Right renal pelvis (tissue), 4 donors: Measurements from ENCODE around the gene P3H1. TPM values are rescaled to one million over a fixed set of nuclear protein-coding genes. Genes with fewer than 3 reads are reported as not detected.
"Not testable (repeated sequence)": the region's sequence is repeated elsewhere in the genome, so short reads cannot be mapped to it uniquely, and the experiment has no call there.

ENCODE experiments used
- DNase-seq, 4 donors: peaks; one replicate each; pipeline ENCODE4 v3.0.0-alpha.2; 2013; ENCODE audit warnings: low read depth in 4 of 4, low spot score in 3 of 4, missing footprints in 1 of 4
- polyA plus RNA-seq, 4 donors: library from polyadenylated mRNA; unstranded; fragments of 120-200 nt; gene quantifications; one replicate each; pipeline ENCODE4 v1.2.1, GENCODE V29; 2013; ENCODE audit not compliant: insufficient read length in 4 of 4

The P3H1 gene
- polyA plus RNA-seq, result 10 to 100 TPM; 68.2 to 74.0 (median 71.7) TPM

- peak; percentile 99 for DNase-seq
Measured at GRCh38 chr1:42766741-42767509, at the start of gene P3H1, which contains the start of gene C1orf50. Gene P3H1, minus strand, starts transcription at chr1:42767028. Its CDS starts 57 bp downstream, at chr1:42766971. Gene C1orf50, plus strand, starts transcription at chr1:42767249. Its CDS starts 63 bp downstream, at chr1:42767312.

- DNase-seq, result peak in 1 of 4 donors; percentile 10
Measured at GRCh38 chr1:42815941-42816584, 49.2 kb upstream of the P3H1 start.

DNA sequence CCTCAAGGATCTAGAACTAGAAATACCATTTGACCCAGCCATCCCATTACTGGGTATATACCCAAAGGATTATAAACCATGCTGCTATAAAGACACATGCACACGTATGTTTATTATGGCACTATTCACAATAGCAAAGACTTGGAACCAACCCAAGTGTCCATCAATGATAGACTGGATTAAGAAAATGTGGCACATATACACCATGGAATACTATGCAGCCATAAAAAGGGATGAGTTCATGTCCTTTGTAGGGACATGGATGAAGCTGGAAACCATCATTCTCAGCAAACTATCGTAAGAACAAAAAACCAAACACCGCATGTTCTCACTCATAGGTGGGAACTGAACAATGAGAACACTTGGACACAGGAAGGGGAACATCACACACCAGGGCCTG, 48.0 kb upstream of the P3H1 start:
- not testable (repeated sequence) for DNase-seq

DNA sequence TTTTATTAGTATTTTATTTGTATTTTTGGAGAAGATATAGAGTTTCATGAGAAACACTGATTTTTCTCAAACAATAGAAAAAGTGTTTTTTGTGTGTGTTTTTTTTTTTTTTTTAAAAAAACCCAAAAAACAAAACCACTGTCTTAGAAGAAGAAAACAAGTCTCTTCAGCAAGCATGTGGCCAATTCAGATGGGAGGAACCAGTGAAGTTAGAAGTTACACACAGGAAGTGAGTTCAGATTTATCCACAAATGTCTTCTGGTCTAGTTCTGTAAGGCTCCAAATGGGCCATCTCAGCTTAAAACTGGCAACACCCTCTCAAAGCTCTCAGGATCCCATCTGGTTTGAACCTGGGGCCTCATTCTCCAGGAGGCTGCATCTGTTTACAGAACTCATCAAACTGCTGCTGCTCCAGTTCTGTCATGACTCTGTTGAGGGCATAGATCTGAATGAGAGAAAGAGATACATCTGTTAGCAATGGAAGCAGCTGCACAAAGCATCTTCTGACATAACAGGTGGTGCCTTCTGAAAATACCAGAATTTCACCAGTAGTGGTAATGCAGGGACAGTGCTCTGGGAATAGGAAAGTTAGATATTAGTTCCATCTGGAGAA, 40.3 kb upstream of the P3H1 start:
- no peak for DNase-seq

- DNase-seq, result no peak
Measured at GRCh38 chr1:42806593-42806992, 39.8 kb upstream of the P3H1 start.

DNA sequence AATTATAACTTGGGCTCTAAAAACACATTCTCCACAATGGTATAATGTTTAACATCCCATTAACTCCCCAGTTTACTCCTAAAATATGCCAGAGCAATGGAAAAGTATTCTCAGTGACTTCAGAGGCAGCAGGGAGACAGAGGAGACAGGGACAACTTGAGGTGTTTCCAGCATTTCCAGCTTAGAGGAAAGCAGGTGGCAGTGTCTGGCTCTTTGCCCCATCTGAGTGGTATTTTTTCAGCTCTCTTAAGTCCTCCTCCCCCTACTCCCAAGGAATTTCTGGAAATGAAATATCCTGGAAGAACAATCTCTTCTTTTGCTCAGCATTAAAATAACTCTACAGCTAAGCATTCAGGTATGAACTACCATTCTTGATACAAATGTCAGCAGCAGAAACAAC, 39.3 kb upstream of the P3H1 start:
- DNase-seq, result no peak

GRCh38 chr1:42801832-42802473, 35.1 kb upstream of the P3H1 start:
- no peak for DNase-seq

DNA sequence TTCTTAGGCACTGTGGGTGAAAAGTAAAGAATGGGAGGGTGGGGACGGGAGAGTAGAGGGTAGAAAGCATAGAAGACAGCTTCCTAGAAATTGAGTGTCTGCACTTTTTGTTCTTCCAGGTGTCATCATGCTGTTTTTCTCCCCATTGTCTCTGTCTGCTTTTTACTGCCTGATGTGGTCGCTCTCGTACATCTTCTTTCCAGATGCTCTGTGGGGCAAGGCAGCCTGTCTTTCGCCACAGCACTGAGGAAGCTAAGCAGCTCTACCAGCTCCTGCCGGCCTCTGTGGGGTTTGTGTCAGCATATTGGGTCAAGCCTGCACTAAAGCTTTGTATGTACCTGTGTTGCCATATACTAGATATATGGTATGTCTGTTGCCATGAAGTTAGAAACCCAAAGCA, 31.2 kb upstream of the P3H1 start:
- no peak for DNase-seq

- no peak for DNase-seq
Measured at GRCh38 chr1:42797414-42797813, 30.6 kb upstream of the P3H1 start.

DNA sequence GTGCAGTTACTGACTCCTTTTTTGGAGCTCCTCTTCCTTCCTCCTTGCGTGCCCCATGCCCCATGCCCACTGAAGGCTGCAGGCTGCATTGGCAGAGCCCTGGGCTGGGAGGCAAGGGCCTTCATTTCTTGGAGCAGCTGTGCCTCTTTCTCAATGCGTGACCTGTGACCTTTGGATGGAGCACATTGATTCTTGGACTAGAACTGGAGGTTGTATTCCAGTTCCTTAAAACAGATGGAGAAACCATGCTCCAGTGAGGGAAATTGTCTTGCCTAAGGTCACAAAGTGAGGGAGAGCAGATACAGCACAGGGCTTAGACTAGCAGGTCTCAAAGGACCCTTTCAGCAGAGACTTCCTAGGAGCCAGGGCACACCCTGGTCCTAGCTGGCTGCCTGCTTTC, 27.0 kb upstream of the P3H1 start:
- no peak for DNase-seq

- DNase-seq, result no peak
Measured at GRCh38 chr1:42788021-42788420, 21.2 kb upstream of the P3H1 start.

- DNase-seq, result no peak
Measured at GRCh38 chr1:42786097-42786496, 19.3 kb upstream of the P3H1 start.

- DNase-seq, result peak in 1 of 4 donors; percentile 10
Measured at GRCh38 chr1:42784946-42785693, 18.3 kb upstream of the P3H1 start, which contains the start of gene TMEM269. Gene TMEM269, plus strand, starts transcription at chr1:42784991. Its CDS starts 4,903 bp downstream, at chr1:42789894.

DNA sequence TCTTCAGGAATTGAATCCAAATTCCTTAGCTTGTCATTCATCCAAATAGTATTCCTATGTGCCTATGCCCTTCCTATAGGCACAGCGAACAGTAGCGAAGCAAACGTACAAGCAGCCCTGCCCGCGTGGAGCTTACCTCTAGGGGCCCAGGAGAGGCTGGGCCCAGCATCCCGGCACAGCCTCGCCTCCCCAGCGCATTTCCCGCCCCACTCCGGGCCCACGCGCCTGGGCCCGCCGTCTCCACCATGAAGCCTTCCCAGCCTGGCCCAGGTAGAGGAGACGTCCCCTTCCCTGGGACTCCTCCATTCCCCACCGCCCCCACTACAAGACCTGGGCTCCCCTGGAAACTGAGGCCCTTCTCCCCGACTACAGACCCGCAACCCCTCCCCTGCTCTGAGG, 17.7 kb upstream of the P3H1 start:
- no peak for DNase-seq

- DNase-seq, result no peak
Measured at GRCh38 chr1:42783092-42783491, 16.3 kb upstream of the P3H1 start.

GRCh38 chr1:42780176-42780575, 13.3 kb upstream of the P3H1 start:
- DNase-seq, result no peak

- DNase-seq, result no peak
Measured at GRCh38 chr1:42779725-42780124, 12.9 kb upstream of the P3H1 start.

- no peak for DNase-seq
Measured at GRCh38 chr1:42777852-42778251, 11.0 kb upstream of the P3H1 start.

- no peak for DNase-seq
Measured at GRCh38 chr1:42776502-42776901, 9.7 kb upstream of the P3H1 start.

DNA sequence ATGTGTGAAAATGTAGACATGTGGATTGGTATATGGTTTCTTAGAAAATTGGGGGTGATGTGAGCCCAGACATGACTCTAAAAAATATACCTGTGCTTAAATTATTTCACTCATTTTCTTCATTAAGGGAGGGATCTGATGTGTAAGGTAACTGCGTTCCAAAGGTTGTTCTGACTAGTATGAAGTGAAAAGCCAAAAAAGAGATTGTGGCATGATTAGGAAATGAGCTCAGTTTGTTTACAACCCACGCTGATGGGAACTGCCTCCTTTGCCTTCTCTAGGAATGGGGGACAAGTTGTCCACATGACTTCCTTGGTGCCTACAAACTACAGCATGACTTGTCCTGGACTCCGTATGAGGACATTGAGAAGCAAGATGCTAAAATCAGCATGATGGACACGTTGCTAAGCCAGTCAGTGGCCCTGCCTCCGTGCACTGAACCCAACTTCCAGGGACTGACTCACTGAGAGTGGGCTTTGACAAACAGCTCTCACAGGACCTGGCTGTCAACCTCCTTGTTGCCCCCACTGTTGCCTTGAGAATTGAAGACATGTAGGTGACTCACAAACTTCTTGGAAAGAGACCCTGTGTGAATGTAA, 8.2 kb upstream of the P3H1 start:
- DNase-seq, result no peak
